ENCODE measurements around the gene DNAJC16.
"Not testable (repeated sequence)": the region's sequence is repeated elsewhere in the genome, so short reads cannot be mapped to it uniquely, and the experiment has no call there.

Gene DNAJC16

GRCh38 chr1:15507278-15507677, 19.4 kb upstream of the DNAJC16 start:
- DNase-seq, result no peak

- no peak for DNase-seq
Observed at GRCh38 chr1:15508700-15509487, 17.8 kb upstream of the DNAJC16 start.

GRCh38 chr1:15509586-15509985, 17.1 kb upstream of the DNAJC16 start:
- no peak for DNase-seq

GRCh38 chr1:15510611-15511405, 15.8 kb upstream of the DNAJC16 start:
- no peak for DNase-seq

- DNase-seq, result no peak
Observed at GRCh38 chr1:15513192-15513591, 13.5 kb upstream of the DNAJC16 start.

GRCh38 chr1:15513919-15514318, 12.7 kb upstream of the DNAJC16 start:
- no peak for DNase-seq

- DNase-seq, result not testable (repeated sequence)
Observed at GRCh38 chr1:15514557-15514956, 12.1 kb upstream of the DNAJC16 start.

- DNase-seq, result no peak
Observed at GRCh38 chr1:15515022-15515663, 11.5 kb upstream of the DNAJC16 start.

- DNase-seq, result no peak
Observed at GRCh38 chr1:15519625-15520024, 7.0 kb upstream of the DNAJC16 start.

GRCh38 chr1:15521206-15521906, 5.3 kb upstream of the DNAJC16 start:
- DNase-seq, result not testable (repeated sequence)

GRCh38 chr1:15522551-15522950, 4.1 kb upstream of the DNAJC16 start:
- no peak for DNase-seq

GRCh38 chr1:15523104-15524020, 3.3 kb upstream of the DNAJC16 start:
- no peak for DNase-seq

GRCh38 chr1:15524021-15524282, 2.7 kb upstream of the DNAJC16 start, which contains the start of gene CASP9:
CASP9 (minus strand) TSS chr1:15524215; CDS start chr1:15524200, 15 bp downstream.
- DNase-seq, result no peak

GRCh38 chr1:15524283-15525049, 2.2 kb upstream of the DNAJC16 start:
- DNase-seq, result peak; percentile 97

- DNase-seq, result peak; percentile 22
Observed at GRCh38 chr1:15525050-15526020, 1.3 kb upstream of the DNAJC16 start.

GRCh38 chr1:15526021-15526489, 593 bp upstream of the DNAJC16 start:
- DNase-seq, result no peak

GRCh38 chr1:15531003-15531402, 4.4 kb downstream of the DNAJC16 start:
- no peak for DNase-seq

GRCh38 chr1:15531682-15532081, 5.0 kb downstream of the DNAJC16 start:
- no peak for DNase-seq

- peak; percentile 55 for DNase-seq
Observed at GRCh38 chr1:15538771-15539170, 12.1 kb downstream of the DNAJC16 start.

- DNase-seq, result no peak
Observed at GRCh38 chr1:15540186-15540585, 13.5 kb downstream of the DNAJC16 start.

Data from NCI-H69 (cell line).